ENCODE data around the gene CAMSAP1. TPM values are rescaled to one million over a fixed set of nuclear protein-coding genes. Genes with fewer than 3 reads are reported as not detected.

Gene CAMSAP1
- total and polyA plus RNA-seq, 2 donors (not counting 1 experiment from before 2014, with no cell fraction given) = 6.6 to 31.0 TPM

- H3K27me3 ChIP-seq (replicated peaks in 1 of 4; ENCODE audit: control extremely low read depth in 1 of 4, control insufficient read depth in 3 of 4, insufficient read depth in 4 of 4, low read length in 3 of 4) = no peaks in the 10 kb centered on the region
- TF ChIP-seq CTCF (IDR thresholded peaks at IDR 0.05) (no peak), EZH2 (IDR thresholded peaks at IDR 0.05; ENCODE audit: borderline replicate concordance, insufficient read depth, low read depth, low read length, poor library complexity, severe bottlenecking) (no peak)
- H3K36me3 ChIP-seq (replicated peaks in 1 of 2; ENCODE audit: control extremely low read depth in 1 of 2, control insufficient read depth in 1 of 2, extremely low read depth in 1 of 2, insufficient read depth in 2 of 2, low read length in 1 of 2) = no peaks in the 10 kb centered on the region
- 98% methylated on average over 5 of the region's 16 CpGs for WGBS (ENCODE audit: insufficient coverage)
- peaks cover 15 to 18% of the 10 kb centered on the region in 2 donors for H3K4me1 ChIP-seq (ENCODE audit: control insufficient read depth in 2 of 2, insufficient read depth in 2 of 2, low read length in 2 of 2)
- H3K4me1 Mint-ChIP-seq = peaks cover 40% of the 10 kb centered on the region
- no peak overlapping the region for H2AFZ ChIP-seq (ENCODE audit: insufficient read depth, low read depth, low read length, poor library complexity, severe bottlenecking)
- H3K79me2 ChIP-seq (ENCODE audit: control insufficient read depth, insufficient read depth, low read length) = peaks cover 86% of the 10 kb centered on the region
- peaks cover 41% of the 10 kb centered on the region for H4K20me1 ChIP-seq (ENCODE audit: control insufficient read depth, insufficient read depth, low read length, poor library complexity, severe bottlenecking)
- no peak overlapping the region for H3K4me3 ChIP-seq (ENCODE audit: control extremely low read depth in 1 of 5, extremely low read depth in 1 of 5, insufficient read depth in 1 of 5, low read depth in 2 of 5, low read length in 4 of 5)
- H3K4me3 Mint-ChIP-seq = no peak overlapping the region
- no peak for DNase-seq
- no peak overlapping the region for H3K27ac Mint-ChIP-seq
- no peak overlapping the region for H3K27ac ChIP-seq (ENCODE audit: low read length in 2 of 2)
- H3K27me3 Mint-ChIP-seq = no peaks in the 10 kb centered on the region
- ATAC-seq (ENCODE audit: low read depth) = no peak
- no peaks in the 10 kb centered on the region for H3K9me3 Mint-ChIP-seq (ENCODE audit: insufficient read depth)
- intact Hi-C loops (cut with micrococcal nuclease) = no loop called here
- POLR2A ChIA-PET = no interaction called here
- CTCF ChIA-PET = no interaction called here
- no peak overlapping the region for H3K9ac ChIP-seq (ENCODE audit: low read length)
- H3K9me3 ChIP-seq (ENCODE audit: control extremely low read depth in 1 of 3, control insufficient read depth in 2 of 3, insufficient read depth in 1 of 3, low read length in 2 of 3) = peaks cover 0 to 4% (median 0%) of the 10 kb centered on the region in 3 donors
- no peak overlapping the region for H3K4me2 ChIP-seq (replicated peaks; ENCODE audit: low read depth, low read length, poor library complexity, severe bottlenecking)
These were observed 3.4 kb downstream of the CAMSAP1 start for GRCh38 chr9:135903786-135904520.

- DNase-seq = no peak
- POLR2A ChIA-PET = no interaction called here
- H3K27ac ChIP-seq (ENCODE audit: low read length in 2 of 2) = no peak overlapping the region
- no peak overlapping the region for H3K4me3 ChIP-seq (ENCODE audit: control extremely low read depth in 1 of 5, extremely low read depth in 1 of 5, insufficient read depth in 1 of 5, low read depth in 2 of 5, low read length in 4 of 5)
- Mint-ChIP-seq H3K4me1 (peaks cover 36% of the 10 kb centered on the region), H3K4me3 (no peak overlapping the region), H3K9me3 (ENCODE audit: insufficient read depth) (no peaks in the 10 kb centered on the region), H3K27me3 (no peaks in the 10 kb centered on the region), H3K27ac (no peak overlapping the region)
- peaks cover 0 to 4% (median 0%) of the 10 kb centered on the region in 3 donors for H3K9me3 ChIP-seq (ENCODE audit: control extremely low read depth in 1 of 3, control insufficient read depth in 2 of 3, insufficient read depth in 1 of 3, low read length in 2 of 3)
- H3K4me1 ChIP-seq (ENCODE audit: control insufficient read depth in 2 of 2, insufficient read depth in 2 of 2, low read length in 2 of 2) = peaks cover 9 to 12% of the 10 kb centered on the region in 2 donors
- H3K9ac ChIP-seq (ENCODE audit: low read length) = no peak overlapping the region
- H2AFZ ChIP-seq (ENCODE audit: insufficient read depth, low read depth, low read length, poor library complexity, severe bottlenecking) = no peak overlapping the region
- TF ChIP-seq CTCF (IDR thresholded peaks at IDR 0.05) = no peak
- TF ChIP-seq EZH2 (IDR thresholded peaks at IDR 0.05; ENCODE audit: borderline replicate concordance, insufficient read depth, low read depth, low read length, poor library complexity, severe bottlenecking) = no peak
- CTCF ChIA-PET = no interaction called here
- H3K4me2 ChIP-seq (replicated peaks; ENCODE audit: low read depth, low read length, poor library complexity, severe bottlenecking) = no peak overlapping the region
- no peaks in the 10 kb centered on the region for H3K36me3 ChIP-seq (replicated peaks in 1 of 2; ENCODE audit: control extremely low read depth in 1 of 2, control insufficient read depth in 1 of 2, extremely low read depth in 1 of 2, insufficient read depth in 2 of 2, low read length in 1 of 2)
- 63% methylated on average over 3 of the region's 3 CpGs for WGBS (ENCODE audit: insufficient coverage)
- no peaks in the 10 kb centered on the region for H3K27me3 ChIP-seq (replicated peaks in 1 of 4; ENCODE audit: control extremely low read depth in 1 of 4, control insufficient read depth in 3 of 4, insufficient read depth in 4 of 4, low read length in 3 of 4)
- intact Hi-C loops (cut with micrococcal nuclease) = no loop called here
- ATAC-seq (ENCODE audit: low read depth) = no peak
- H3K79me2 ChIP-seq (ENCODE audit: control insufficient read depth, insufficient read depth, low read length) = peaks cover 80% of the 10 kb centered on the region
- peaks cover 34% of the 10 kb centered on the region for H4K20me1 ChIP-seq (ENCODE audit: control insufficient read depth, insufficient read depth, low read length, poor library complexity, severe bottlenecking)
These were observed 4.0 kb downstream of the CAMSAP1 start for GRCh38 chr9:135903358-135903656.
